ENCODE results near the gene FOXK2.
"Not testable (repeated sequence)": the region's sequence is repeated elsewhere in the genome, so short reads cannot be mapped to it uniquely, and the experiment has no call there.

FOXK2 gene

GRCh38 chr17:82497483-82498405 lies 21.8 kb upstream of the FOXK2 start:
- Histone ChIP-seq H3K9me3 (ENCODE audit: insufficient read depth, low read depth, low read length) (no peaks in the 10 kb centered on the region), H3K36me3 (ENCODE audit: insufficient read depth, low read depth, low read length) (no peaks in the 10 kb centered on the region), H3K27ac (ENCODE audit: low read length) (no peak overlapping the region), H3K4me3 (ENCODE audit: low read length) (peak overlapping the region; percentile 69), H3K4me1 (ENCODE audit: insufficient read depth, low read length) (0 out of 2 replicates have a peak, but pooled peaks cover 3% of the 10 kb centered on the region), H3K9ac (ENCODE audit: low read depth, low read length) (peak overlapping the region; percentile 40; the same call in 1 of the 2 replicates), H3K27me3 (ENCODE audit: insufficient read depth, low read length) (peaks cover 33% of the 10 kb centered on the region)

GRCh38 chr17:82502207-82502606 lies 17.3 kb upstream of the FOXK2 start:
- H3K4me3 ChIP-seq (ENCODE audit: low read length) = no peak overlapping the region
- peaks cover 21% of the 10 kb centered on the region for H3K27me3 ChIP-seq (ENCODE audit: insufficient read depth, low read length)
- no peaks in the 10 kb centered on the region for H3K4me1 ChIP-seq (ENCODE audit: insufficient read depth, low read length)
- no peak overlapping the region for H3K27ac ChIP-seq (ENCODE audit: low read length)
- H3K9me3 ChIP-seq (ENCODE audit: insufficient read depth, low read depth, low read length) = no peaks in the 10 kb centered on the region
- H3K36me3 ChIP-seq (ENCODE audit: insufficient read depth, low read depth, low read length) = no peaks in the 10 kb centered on the region
- no peak overlapping the region for H3K9ac ChIP-seq (ENCODE audit: low read depth, low read length)

- Histone ChIP-seq H3K9ac (ENCODE audit: low read depth, low read length) (no peak overlapping the region), H3K27ac (ENCODE audit: low read length) (no peak overlapping the region)
Measured at GRCh38 chr17:82503094-82503727, 16.3 kb upstream of the FOXK2 start.

GRCh38 chr17:82503728-82504308 lies 15.7 kb upstream of the FOXK2 start:
- Histone ChIP-seq H3K9ac (ENCODE audit: low read depth, low read length) (no peak overlapping the region), H3K4me1 (ENCODE audit: insufficient read depth, low read length) (no peaks in the 10 kb centered on the region), H3K9me3 (ENCODE audit: insufficient read depth, low read depth, low read length) (no peaks in the 10 kb centered on the region), H3K36me3 (ENCODE audit: insufficient read depth, low read depth, low read length) (no peaks in the 10 kb centered on the region), H3K27me3 (ENCODE audit: insufficient read depth, low read length) (peaks cover 8% of the 10 kb centered on the region), H3K27ac (ENCODE audit: low read length) (no peak overlapping the region), H3K4me3 (ENCODE audit: low read length) (no peak overlapping the region)

More at GRCh38 chr17:82503094-82503727, 16.3 kb upstream of the FOXK2 start:
- Histone ChIP-seq H3K4me1 (ENCODE audit: insufficient read depth, low read length) (no peaks in the 10 kb centered on the region), H3K9me3 (ENCODE audit: insufficient read depth, low read depth, low read length) (no peaks in the 10 kb centered on the region), H3K4me3 (ENCODE audit: low read length) (no peak overlapping the region), H3K36me3 (ENCODE audit: insufficient read depth, low read depth, low read length) (no peaks in the 10 kb centered on the region), H3K27me3 (ENCODE audit: insufficient read depth, low read length) (peaks cover 14% of the 10 kb centered on the region)

GRCh38 chr17:82505296-82505695 lies 14.2 kb upstream of the FOXK2 start:
- peaks cover 2% of the 10 kb centered on the region for H3K27me3 ChIP-seq (ENCODE audit: insufficient read depth, low read length)
- no peaks in the 10 kb centered on the region for H3K36me3 ChIP-seq (ENCODE audit: insufficient read depth, low read depth, low read length)
- no peak overlapping the region for H3K27ac ChIP-seq (ENCODE audit: low read length)
- H3K4me3 ChIP-seq (ENCODE audit: low read length) = no peak overlapping the region
- H3K9ac ChIP-seq (ENCODE audit: low read depth, low read length) = no peak overlapping the region
- H3K9me3 ChIP-seq (ENCODE audit: insufficient read depth, low read depth, low read length) = no peaks in the 10 kb centered on the region
- no peaks in the 10 kb centered on the region for H3K4me1 ChIP-seq (ENCODE audit: insufficient read depth, low read length)

GRCh38 chr17:82506402-82506801 lies 13.1 kb upstream of the FOXK2 start:
- H3K9ac ChIP-seq (ENCODE audit: low read depth, low read length); H3K4me1 ChIP-seq (ENCODE audit: insufficient read depth, low read length); H3K27me3 ChIP-seq (ENCODE audit: insufficient read depth, low read length); H3K36me3 ChIP-seq (ENCODE audit: insufficient read depth, low read depth, low read length); H3K9me3 ChIP-seq (ENCODE audit: insufficient read depth, low read depth, low read length); H3K4me3 ChIP-seq (ENCODE audit: low read length); H3K27ac ChIP-seq (ENCODE audit: low read length): not testable (repeated sequence)

GRCh38 chr17:82507631-82508175 lies 11.8 kb upstream of the FOXK2 start:
- Histone ChIP-seq H3K27ac (ENCODE audit: low read length) (no peak overlapping the region), H3K4me1 (ENCODE audit: insufficient read depth, low read length) (no peaks in the 10 kb centered on the region), H3K4me3 (ENCODE audit: low read length) (no peak overlapping the region), H3K9ac (ENCODE audit: low read depth, low read length) (no peak overlapping the region), H3K27me3 (ENCODE audit: insufficient read depth, low read length) (no peaks in the 10 kb centered on the region), H3K36me3 (ENCODE audit: insufficient read depth, low read depth, low read length) (no peaks in the 10 kb centered on the region), H3K9me3 (ENCODE audit: insufficient read depth, low read depth, low read length) (no peaks in the 10 kb centered on the region)

- H3K27ac ChIP-seq (ENCODE audit: low read length); H3K9me3 ChIP-seq (ENCODE audit: insufficient read depth, low read depth, low read length); H3K4me3 ChIP-seq (ENCODE audit: low read length); H3K4me1 ChIP-seq (ENCODE audit: insufficient read depth, low read length); H3K9ac ChIP-seq (ENCODE audit: low read depth, low read length); H3K36me3 ChIP-seq (ENCODE audit: insufficient read depth, low read depth, low read length); H3K27me3 ChIP-seq (ENCODE audit: insufficient read depth, low read length): not testable (repeated sequence)
Measured at GRCh38 chr17:82511642-82512041, 7.9 kb upstream of the FOXK2 start.

GRCh38 chr17:82513864-82514263 lies 5.7 kb upstream of the FOXK2 start:
- not testable (repeated sequence) for H3K36me3 ChIP-seq (ENCODE audit: insufficient read depth, low read depth, low read length); H3K9me3 ChIP-seq (ENCODE audit: insufficient read depth, low read depth, low read length); H3K27ac ChIP-seq (ENCODE audit: low read length); H3K9ac ChIP-seq (ENCODE audit: low read depth, low read length); H3K4me1 ChIP-seq (ENCODE audit: insufficient read depth, low read length); H3K4me3 ChIP-seq (ENCODE audit: low read length); H3K27me3 ChIP-seq (ENCODE audit: insufficient read depth, low read length)

- H3K27me3 ChIP-seq (ENCODE audit: insufficient read depth, low read length) = no peaks in the 10 kb centered on the region
- no peak overlapping the region for H3K9ac ChIP-seq (ENCODE audit: low read depth, low read length)
- H3K4me3 ChIP-seq (ENCODE audit: low read length) = no peak overlapping the region
- no peaks in the 10 kb centered on the region for H3K4me1 ChIP-seq (ENCODE audit: insufficient read depth, low read length)
- no peaks in the 10 kb centered on the region for H3K9me3 ChIP-seq (ENCODE audit: insufficient read depth, low read depth, low read length)
- no peak overlapping the region for H3K27ac ChIP-seq (ENCODE audit: low read length)
- no peaks in the 10 kb centered on the region for H3K36me3 ChIP-seq (ENCODE audit: insufficient read depth, low read depth, low read length)
Measured at GRCh38 chr17:82517230-82517865, 2.2 kb upstream of the FOXK2 start.

Data from iPS-20b (cell line).